GM23338 (cell line): ENCODE results near the gene TIMM10B. TPM values are rescaled to one million over a fixed set of nuclear protein-coding genes. Genes with fewer than 3 reads are reported as not detected.

ENCODE experiments used
- ATAC-seq: fragments of 200-7000 bp; cut with Tn5 transposase; 3 replicates; pipeline ENCODE4 v1.9.1; 2020
- DNase-seq: peaks from one replicate; pipeline ENCODE4 v3.0.0-alpha.2; 2015; ENCODE audit warnings: low spot score
- H2AFZ ChIP-seq: fragments of 200-600 bp; sonication (generic); 2 replicates; pipeline ENCODE4 v1.8.0; 2016; ENCODE audit warnings: antibody characterized with exemption, mild to moderate bottlenecking, moderate library complexity
- H3F3A ChIP-seq: fragments of 200-600 bp; sonication (generic); replicated peaks from 2 replicates; pipeline ENCODE4 v1.8.0; 2017; ENCODE audit warnings: antibody characterized with exemption, mixed run types, low read depth
- H3K27ac ChIP-seq: fragments of 200-600 bp; sonication (generic); 2 replicates; pipeline ENCODE4 v1.6.1; 2016; ENCODE audit warnings: low read depth
- H3K27me3 ChIP-seq: fragments of 200-600 bp; sonication (generic); 2 replicates; pipeline ENCODE4 v1.8.0; 2016; ENCODE audit warnings: mild to moderate bottlenecking, mixed run types, moderate library complexity; ENCODE audit not compliant: insufficient read depth
- H3K36me3 ChIP-seq: fragments of 200-600 bp; sonication (generic); 2 replicates; pipeline ENCODE4 v1.8.0; 2016; ENCODE audit warnings: mild to moderate bottlenecking; ENCODE audit not compliant: insufficient read depth
- H3K4me1 ChIP-seq: fragments of 200-600 bp; sonication (generic); 2 replicates; pipeline ENCODE4 v1.8.0; 2016; ENCODE audit warnings: mild to moderate bottlenecking, moderate library complexity; ENCODE audit not compliant: insufficient read depth
- H3K4me2 ChIP-seq: fragments of 200-600 bp; sonication (generic); 2 replicates; pipeline ENCODE4 v1.7.1; 2017; ENCODE audit warnings: mixed run types
- H3K4me3 ChIP-seq: fragments of 200-600 bp; sonication (generic); 2 replicates; pipeline ENCODE4 v1.6.1; 2016; ENCODE audit warnings: mixed run types
- H3K79me2 ChIP-seq: fragments of 200-600 bp; sonication (generic); replicated peaks from 2 replicates; pipeline ENCODE4 v1.8.0; 2017; ENCODE audit warnings: mild to moderate bottlenecking; ENCODE audit not compliant: insufficient read depth
- H3K9me2 ChIP-seq: fragments of 200-600 bp; sonication (generic); 2 replicates; pipeline ENCODE4 v1.8.0; 2017; ENCODE audit not compliant: insufficient read depth
- H4K20me1 ChIP-seq: fragments of 200-600 bp; sonication (generic); replicated peaks from 2 replicates; pipeline ENCODE4 v1.8.0; 2017; ENCODE audit warnings: mild to moderate bottlenecking; ENCODE audit not compliant: insufficient read depth
- H3K27ac Mint-ChIP-seq: 2 replicates; pipeline ENCODE4 v1.8.0; 2020; ENCODE audit warnings: inconsistent platforms, mild to moderate bottlenecking, moderate library complexity, mixed read lengths
- H3K27me3 Mint-ChIP-seq: 3 replicates; pipeline ENCODE4 v1.8.0; 2022; ENCODE audit warnings: low read depth, mild to moderate bottlenecking, moderate library complexity, mixed read lengths, inconsistent platforms; ENCODE audit not compliant: insufficient read depth, poor library complexity
- H3K36me3 Mint-ChIP-seq: 3 replicates; pipeline ENCODE4 v1.8.0; 2021; ENCODE audit warnings: low read depth, mild to moderate bottlenecking, inconsistent platforms, moderate library complexity, mixed read lengths
- H3K4me1 Mint-ChIP-seq: 3 replicates; pipeline ENCODE4 v1.8.0; 2020; ENCODE audit warnings: mild to moderate bottlenecking, inconsistent platforms, mixed read lengths
- H3K4me3 Mint-ChIP-seq: 3 replicates; pipeline ENCODE4 v1.8.0; 2021; ENCODE audit warnings: moderate library complexity, mild to moderate bottlenecking, inconsistent platforms, mixed read lengths
- H3K9me3 Mint-ChIP-seq: 3 replicates; pipeline ENCODE4 v1.8.0; 2020; ENCODE audit warnings: moderate library complexity, mild to moderate bottlenecking, inconsistent platforms, mixed read lengths
- CREB1 ChIP-seq: fragments of 250-450 bp; sonication (Bioruptor Pico); IDR thresholded peaks from 2 replicates; pipeline ENCODE4 v1.5.0; 2020; ENCODE audit warnings: low read depth, mild to moderate bottlenecking, moderate library complexity
- EZH2 ChIP-seq: fragments of 200-600 bp; sonication (generic); IDR thresholded peaks from one replicate; pipeline ENCODE4 v1.8.0; 2017; ENCODE audit warnings: antibody characterized with exemption, mild to moderate bottlenecking, low read depth; ENCODE audit not compliant: unreplicated experiment
- EZH2phosphoT487 ChIP-seq: fragments of 200-600 bp; sonication (generic); IDR thresholded peaks from one replicate; pipeline ENCODE4 v1.8.1; 2018; ENCODE audit warnings: antibody characterized with exemption; ENCODE audit not compliant: unreplicated experiment
- JUNB ChIP-seq: IDR thresholded peaks from one replicate; pipeline ENCODE4 v1.6.1; 2016; ENCODE audit warnings: antibody characterized with exemption; ENCODE audit not compliant: unreplicated experiment
- NANOG ChIP-seq: IDR thresholded peaks from 2 replicates; pipeline ENCODE4 v1.6.1; 2016; ENCODE audit warnings: antibody characterized with exemption, borderline replicate concordance
- POLR2AphosphoS5 ChIP-seq: IDR thresholded peaks from 2 replicates; pipeline ENCODE4 v1.6.1; 2016; ENCODE audit warnings: antibody characterized with exemption, low read depth
- STAT1 ChIP-seq: IDR thresholded peaks from one replicate; pipeline ENCODE4 v1.6.1; 2016; ENCODE audit warnings: antibody characterized with exemption; ENCODE audit not compliant: unreplicated experiment
- ZNF114 ChIP-seq: fragments of 250-450 bp; sonication (Bioruptor Pico); IDR thresholded peaks from 2 replicates; pipeline ENCODE4 v1.5.0; 2020; ENCODE audit warnings: mild to moderate bottlenecking, moderate library complexity
- ZNF331 ChIP-seq: fragments of 250-450 bp; sonication (Bioruptor Pico); IDR thresholded peaks from 2 replicates; pipeline ENCODE4 v1.5.0; 2020; ENCODE audit warnings: low read depth, mild to moderate bottlenecking, moderate library complexity
- polyA plus RNA-seq: library from polyadenylated mRNA; unstranded; fragments of >200 nt; fragmentation: Nextera tagmentation; extraction: Ambion mirVana; gene quantifications from 2 replicates; pipeline ENCODE4 v1.2.1, GENCODE V29; 2016
- total RNA-seq: library from RNA; depleted of rRNA; stranded (reverse); fragments of >200 nt; shearing (Covaris generic); gene quantifications from 2 replicates; pipeline ENCODE4 v1.2.3, GENCODE V29; 2014
- TF ChIP-seq, protein P1 (sequence below): IDR thresholded peaks from 2 replicates; pipeline ENCODE4 v1.6.1; 2016; ENCODE audit warnings: antibody characterized with exemption
- TF ChIP-seq, protein P2 (sequence below): IDR thresholded peaks from one replicate; pipeline ENCODE4 v1.6.1; 2018; ENCODE audit warnings: antibody characterized with exemption; ENCODE audit not compliant: unreplicated experiment
- TF ChIP-seq, protein P3 (sequence below), 2 experiments: fragments of 200-600 bp in 1 of 2; sonication (generic) in 1 of 2; conservative IDR thresholded peaks; 2 replicates each; pipeline versions ENCODE4 v1.5.1 to v1.6.1; 2016 to 2017; ENCODE audit warnings: antibody characterized with exemption in 2 of 2, low read depth in 2 of 2, mild to moderate bottlenecking in 2 of 2, moderate library complexity in 1 of 2

Gene TIMM10B
- total and polyA plus RNA-seq, 2 experiments from 2014 or later = 30.8 to 54.2 TPM

DNA sequence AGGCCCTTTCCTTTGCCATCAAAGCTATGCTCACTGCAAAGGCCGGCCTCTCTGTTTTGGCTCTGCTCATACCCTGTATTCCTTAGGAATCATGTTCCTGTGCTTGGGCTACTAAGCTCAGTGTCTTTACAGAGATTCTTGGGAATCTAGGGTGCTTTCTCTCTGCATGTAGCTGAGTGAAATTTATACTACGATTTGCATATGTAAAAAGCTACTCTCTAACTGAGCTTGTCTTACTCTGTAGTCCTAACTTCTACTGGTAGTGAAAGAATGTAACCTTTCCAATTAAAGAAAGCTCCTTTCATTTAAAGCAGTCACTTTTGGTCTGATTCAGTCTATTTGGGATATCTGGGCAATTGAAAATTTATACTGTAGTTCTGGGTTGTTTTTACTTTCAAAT, 48.0 kb downstream of the TIMM10B start:
- H3K9me3 Mint-ChIP-seq = no peaks in the 10 kb centered on the region
- no peak for DNase-seq
- ATAC-seq = no peak

DNA sequence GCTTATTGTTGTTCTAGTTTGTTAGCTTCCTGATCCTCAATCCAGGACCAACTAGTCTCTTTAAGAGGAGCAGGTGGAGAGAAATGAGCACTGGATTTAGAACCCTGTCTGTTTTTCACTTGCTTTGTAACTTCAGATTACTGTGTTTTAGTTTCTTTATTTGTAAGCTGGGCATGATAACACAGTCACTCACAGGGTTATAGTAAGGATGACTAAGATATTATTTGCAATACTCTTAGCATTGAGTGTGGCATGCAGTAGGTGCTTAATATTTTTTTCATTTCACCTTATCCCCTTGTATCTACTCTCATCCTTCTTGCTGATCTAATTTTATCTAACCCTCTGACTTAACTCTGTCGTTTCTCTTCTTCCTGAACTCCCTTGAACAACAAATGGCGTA, 49.5 kb downstream of the TIMM10B start:
- no peak for ATAC-seq

More for the DNA sequence above, 48.0 kb downstream of the TIMM10B start:
- Histone ChIP-seq H3K4me3 (no peak overlapping the region), H2AFZ (no peak overlapping the region), H3K27me3 (no peaks in the 10 kb centered on the region), H4K20me1 (no peaks in the 10 kb centered on the region), H3K36me3 (no peaks in the 10 kb centered on the region), H3K4me1 (no peaks in the 10 kb centered on the region), H3K27ac (no peak overlapping the region), H3F3A (no peaks in the 10 kb centered on the region), H3K9me2 (no peaks in the 10 kb centered on the region), H3K4me2 (no peak overlapping the region), H3K79me2 (no peaks in the 10 kb centered on the region)
- no peaks in the 10 kb centered on the region for H3K4me1 Mint-ChIP-seq
- H3K4me3 Mint-ChIP-seq = no peak overlapping the region
- TF ChIP-seq CREB1 (no peak), STAT1 (no peak), ZNF114 (CRISPR knock-in tag) (no peak), JUNB (no peak), EZH2phosphoT487 (no peak), EZH2 (no peak), NANOG (no peak), ZNF331 (no peak)
- TF ChIP-seq, protein P1, sequence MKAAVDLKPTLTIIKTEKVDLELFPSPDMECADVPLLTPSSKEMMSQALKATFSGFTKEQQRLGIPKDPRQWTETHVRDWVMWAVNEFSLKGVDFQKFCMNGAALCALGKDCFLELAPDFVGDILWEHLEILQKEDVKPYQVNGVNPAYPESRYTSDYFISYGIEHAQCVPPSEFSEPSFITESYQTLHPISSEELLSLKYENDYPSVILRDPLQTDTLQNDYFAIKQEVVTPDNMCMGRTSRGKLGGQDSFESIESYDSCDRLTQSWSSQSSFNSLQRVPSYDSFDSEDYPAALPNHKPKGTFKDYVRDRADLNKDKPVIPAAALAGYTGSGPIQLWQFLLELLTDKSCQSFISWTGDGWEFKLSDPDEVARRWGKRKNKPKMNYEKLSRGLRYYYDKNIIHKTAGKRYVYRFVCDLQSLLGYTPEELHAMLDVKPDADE = no peak
- TF ChIP-seq, protein P2, sequence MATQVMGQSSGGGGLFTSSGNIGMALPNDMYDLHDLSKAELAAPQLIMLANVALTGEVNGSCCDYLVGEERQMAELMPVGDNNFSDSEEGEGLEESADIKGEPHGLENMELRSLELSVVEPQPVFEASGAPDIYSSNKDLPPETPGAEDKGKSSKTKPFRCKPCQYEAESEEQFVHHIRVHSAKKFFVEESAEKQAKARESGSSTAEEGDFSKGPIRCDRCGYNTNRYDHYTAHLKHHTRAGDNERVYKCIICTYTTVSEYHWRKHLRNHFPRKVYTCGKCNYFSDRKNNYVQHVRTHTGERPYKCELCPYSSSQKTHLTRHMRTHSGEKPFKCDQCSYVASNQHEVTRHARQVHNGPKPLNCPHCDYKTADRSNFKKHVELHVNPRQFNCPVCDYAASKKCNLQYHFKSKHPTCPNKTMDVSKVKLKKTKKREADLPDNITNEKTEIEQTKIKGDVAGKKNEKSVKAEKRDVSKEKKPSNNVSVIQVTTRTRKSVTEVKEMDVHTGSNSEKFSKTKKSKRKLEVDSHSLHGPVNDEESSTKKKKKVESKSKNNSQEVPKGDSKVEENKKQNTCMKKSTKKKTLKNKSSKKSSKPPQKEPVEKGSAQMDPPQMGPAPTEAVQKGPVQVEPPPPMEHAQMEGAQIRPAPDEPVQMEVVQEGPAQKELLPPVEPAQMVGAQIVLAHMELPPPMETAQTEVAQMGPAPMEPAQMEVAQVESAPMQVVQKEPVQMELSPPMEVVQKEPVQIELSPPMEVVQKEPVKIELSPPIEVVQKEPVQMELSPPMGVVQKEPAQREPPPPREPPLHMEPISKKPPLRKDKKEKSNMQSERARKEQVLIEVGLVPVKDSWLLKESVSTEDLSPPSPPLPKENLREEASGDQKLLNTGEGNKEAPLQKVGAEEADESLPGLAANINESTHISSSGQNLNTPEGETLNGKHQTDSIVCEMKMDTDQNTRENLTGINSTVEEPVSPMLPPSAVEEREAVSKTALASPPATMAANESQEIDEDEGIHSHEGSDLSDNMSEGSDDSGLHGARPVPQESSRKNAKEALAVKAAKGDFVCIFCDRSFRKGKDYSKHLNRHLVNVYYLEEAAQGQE = no peak
- H3K27ac Mint-ChIP-seq = no peak overlapping the region
- no peaks in the 10 kb centered on the region for H3K36me3 Mint-ChIP-seq
- H3K27me3 Mint-ChIP-seq = peaks cover 2% of the 10 kb centered on the region

More for the DNA sequence above, 49.5 kb downstream of the TIMM10B start:
- TF ChIP-seq, protein P3, sequence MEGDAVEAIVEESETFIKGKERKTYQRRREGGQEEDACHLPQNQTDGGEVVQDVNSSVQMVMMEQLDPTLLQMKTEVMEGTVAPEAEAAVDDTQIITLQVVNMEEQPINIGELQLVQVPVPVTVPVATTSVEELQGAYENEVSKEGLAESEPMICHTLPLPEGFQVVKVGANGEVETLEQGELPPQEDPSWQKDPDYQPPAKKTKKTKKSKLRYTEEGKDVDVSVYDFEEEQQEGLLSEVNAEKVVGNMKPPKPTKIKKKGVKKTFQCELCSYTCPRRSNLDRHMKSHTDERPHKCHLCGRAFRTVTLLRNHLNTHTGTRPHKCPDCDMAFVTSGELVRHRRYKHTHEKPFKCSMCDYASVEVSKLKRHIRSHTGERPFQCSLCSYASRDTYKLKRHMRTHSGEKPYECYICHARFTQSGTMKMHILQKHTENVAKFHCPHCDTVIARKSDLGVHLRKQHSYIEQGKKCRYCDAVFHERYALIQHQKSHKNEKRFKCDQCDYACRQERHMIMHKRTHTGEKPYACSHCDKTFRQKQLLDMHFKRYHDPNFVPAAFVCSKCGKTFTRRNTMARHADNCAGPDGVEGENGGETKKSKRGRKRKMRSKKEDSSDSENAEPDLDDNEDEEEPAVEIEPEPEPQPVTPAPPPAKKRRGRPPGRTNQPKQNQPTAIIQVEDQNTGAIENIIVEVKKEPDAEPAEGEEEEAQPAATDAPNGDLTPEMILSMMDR (conservative IDR thresholded peaks at IDR 0.05; ENCODE audit: low read depth in 2 of 2) = no peak
- TF ChIP-seq POLR2AphosphoS5 = no peak
- TF ChIP-seq, protein P1 = no peak
- no peak for TF ChIP-seq STAT1
- no peak for TF ChIP-seq EZH2
- no peak for TF ChIP-seq JUNB
- DNase-seq = no peak
- H3K79me2 ChIP-seq = no peaks in the 10 kb centered on the region
- H3K4me1 ChIP-seq = no peaks in the 10 kb centered on the region
- no peaks in the 10 kb centered on the region for H3K9me2 ChIP-seq
- no peaks in the 10 kb centered on the region for H3F3A ChIP-seq
- no peaks in the 10 kb centered on the region for H3K27me3 ChIP-seq
- no peak overlapping the region for H3K4me2 ChIP-seq
- no peak overlapping the region for H3K27ac ChIP-seq
- no peak overlapping the region for H2AFZ ChIP-seq
- H3K4me1 Mint-ChIP-seq = no peaks in the 10 kb centered on the region
- H3K27me3 Mint-ChIP-seq = peaks cover 2% of the 10 kb centered on the region
- no peaks in the 10 kb centered on the region for H3K9me3 Mint-ChIP-seq
- H3K36me3 ChIP-seq = no peaks in the 10 kb centered on the region
- no peak overlapping the region for H3K4me3 Mint-ChIP-seq
- H3K27ac Mint-ChIP-seq = no peak overlapping the region
- no peaks in the 10 kb centered on the region for H4K20me1 ChIP-seq
- H3K4me3 ChIP-seq = no peak overlapping the region
- H3K36me3 Mint-ChIP-seq = no peaks in the 10 kb centered on the region
